ENCODE measurements around the gene GIMD1. TPM values are rescaled to one million over a fixed set of nuclear protein-coding genes. Genes with fewer than 3 reads are reported as not detected.

The GIMD1 gene
- total and polyA plus RNA-seq, 2 donors (not counting 3 experiments of a cell fraction or from before 2014, with no cell fraction given): not detected

DNA sequence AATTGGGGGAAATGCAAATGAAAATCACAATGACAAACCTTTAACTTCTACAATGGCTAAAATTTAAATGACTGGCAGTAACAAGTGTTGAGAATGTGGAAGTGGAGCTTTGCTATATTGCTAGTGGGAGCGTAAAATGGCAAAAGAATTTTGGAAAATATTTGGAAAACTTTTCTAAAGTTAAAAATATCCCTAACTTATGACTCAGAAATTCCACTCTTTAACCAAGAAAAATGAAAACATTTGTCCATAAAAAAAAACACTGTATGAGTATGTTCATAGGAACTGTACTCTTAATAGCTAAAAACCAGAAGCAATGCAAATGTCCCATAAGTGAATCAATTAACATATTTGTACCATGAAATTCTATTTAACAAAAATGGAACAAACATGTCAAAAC is 56.2 kb downstream of the GIMD1 start:
- Histone ChIP-seq H3K27ac (ENCODE audit: insufficient read depth, low read depth, low read length) (no peak overlapping the region), H3K9ac (replicated peaks; ENCODE audit: extremely low read depth, insufficient read depth, low read length) (no peak overlapping the region), H3K4me3 (replicated peaks in 1 of 3; ENCODE audit: insufficient read depth in 1 of 3, low read depth in 1 of 3, low read length in 3 of 3) (no peak overlapping the region), H2AFZ (ENCODE audit: low read depth, low read length) (no peak overlapping the region), H4K20me1 (replicated peaks; ENCODE audit: control insufficient read depth, extremely low read depth, insufficient read depth, low read length) (no peaks in the 10 kb centered on the region), H3K4me1 (ENCODE audit: control insufficient read depth, extremely low read depth, insufficient read depth, low read length) (peaks cover 14% of the 10 kb centered on the region), H3K79me2 (ENCODE audit: control insufficient read depth, insufficient read depth, low read length) (peaks cover 23% of the 10 kb centered on the region), H3K27me3 (ENCODE audit: control insufficient read depth in 2 of 2, insufficient read depth in 2 of 2, low read length in 2 of 2) (no peaks in the 10 kb centered on the region), H3K36me3 (ENCODE audit: control insufficient read depth in 2 of 2, extremely low read depth in 1 of 2, insufficient read depth in 2 of 2, low read length in 2 of 2) (no peaks in the 10 kb centered on the region), H3K9me3 (replicated peaks; ENCODE audit: control insufficient read depth, insufficient read depth, low read length) (no peaks in the 10 kb centered on the region), H3K4me2 (ENCODE audit: insufficient read depth, low read length) (no peak overlapping the region), H3K9me1 (replicated peaks; ENCODE audit: control insufficient read depth, extremely low read depth, insufficient read depth, low read length) (no peaks in the 10 kb centered on the region)
- ChIA-PET CTCF (no interaction called here), POLR2A (no interaction called here)
- intact Hi-C loops (cut with micrococcal nuclease): no loop called here
- FAIRE-seq (no peak), DNase-seq (ENCODE audit: low read depth, low spot score) (no peak)
- BruUV-seq (replicated peaks): no TSS peak
- dilution Hi-C loops (cut with MboI; ENCODE audit: extremely low pct_ligation_motif_present, low sequenced_read_pairs): no loop called here
- TF ChIP-seq JUN (IDR thresholded peaks at IDR 0.05; ENCODE audit: borderline replicate concordance, insufficient read depth, insufficient read length, low read depth) (no peak), MAX (IDR thresholded peaks at IDR 0.05; ENCODE audit: insufficient read depth, insufficient read length) (no peak), CTCF (IDR thresholded peaks at IDR 0.05; ENCODE audit: extremely low read depth in 1 of 2, insufficient read depth in 1 of 2, low read depth in 1 of 2, low read length in 2 of 2) (no peak)

Other genes starting within 250 kb of the GIMD1 start
- 29.0 and 38.6 TPM in 2 replicates for gene TBCK, start 52.6 kb downstream of the GIMD1 start, total RNA-seq
- 18.2 and 20.3 TPM in 2 replicates for gene TBCK, start 52.6 kb downstream of the GIMD1 start, polyA plus RNA-seq
- 42.4 and 44.7 TPM in 2 replicates for gene AIMP1, start 52.2 kb downstream of the GIMD1 start, total RNA-seq
- 3.9 and 6.4 TPM in 2 replicates for gene AIMP1, start 52.2 kb downstream of the GIMD1 start, polyA plus RNA-seq